A549 (cell line): ENCODE results near the gene ARHGAP25.

Experiments used
- CTCF ChIP-seq: fragments of >200 bp; sonication (Bioruptor Twin); formaldehyde crosslinking; IDR thresholded peaks from 3 replicates; pipeline ENCODE4 v1.5.1; 2016
- EHMT2 ChIP-seq: fragments of 200-600 bp; sonication (generic); IDR thresholded peaks from 2 replicates; pipeline ENCODE4 v1.6.1; 2016; ENCODE audit warnings: antibody characterized with exemption, low read depth, mild to moderate bottlenecking, moderate library complexity
- EP300 ChIP-seq, 2 experiments: fragments of >200 bp; sonication (Bioruptor Twin); formaldehyde crosslinking; IDR thresholded peaks; 2 replicates in 1 of 2; 3 replicates in 1 of 2; pipeline ENCODE4 v1.6.1; 2016 to 2017
- HOXA7 ChIP-seq: fragments of 250-450 bp; sonication (Bioruptor Pico); IDR thresholded peaks from 2 replicates; pipeline ENCODE4 v1.5.0; 2020; ENCODE audit warnings: mild to moderate bottlenecking, moderate library complexity
- MYC ChIP-seq: IDR thresholded peaks from 2 replicates; pipeline ENCODE4 v1.6.1; 2012; ENCODE audit warnings: mild to moderate bottlenecking, inconsistent platforms, low read length, improper control_type of control experiment, borderline replicate concordance
- NFE2L2 ChIP-seq: fragments of 150-350 bp; conservative IDR thresholded peaks from 2 replicates; pipeline ENCODE4 v1.6.1; 2014; ENCODE audit warnings: low read length
- PBX3 ChIP-seq: IDR thresholded peaks from 2 replicates; pipeline ENCODE4 v1.6.1; 2012
- POLR2A ChIP-seq: IDR thresholded peaks from 2 replicates; pipeline ENCODE4 v1.6.1; 2012; ENCODE audit warnings: mild to moderate bottlenecking, low read length
- RAD21 ChIP-seq, 2 experiments: fragments of >200 bp in 1 of 2; sonication (Bioruptor Twin) in 1 of 2; formaldehyde crosslinking in 1 of 2; IDR thresholded peaks in 1 of 2; conservative IDR thresholded peaks in 1 of 2; 2 replicates in 1 of 2; 3 replicates in 1 of 2; pipeline ENCODE4 v1.6.1; 2012 to 2018; ENCODE audit warnings: inconsistent platforms in 1 of 2
- RARB ChIP-seq: fragments of 250-450 bp; sonication (Bioruptor Pico); IDR thresholded peaks from 2 replicates; pipeline ENCODE4 v1.8.0; 2021; ENCODE audit warnings: mild to moderate bottlenecking, moderate library complexity
- RCOR1 ChIP-seq: fragments of 150-350 bp; IDR thresholded peaks from 2 replicates; pipeline ENCODE4 v1.6.1; 2014; ENCODE audit warnings: antibody characterized with exemption, low read length, low read depth
- REST ChIP-seq: fragments of 200-600 bp; sonication (generic); IDR thresholded peaks from 2 replicates; pipeline ENCODE4 v1.6.1; 2016; ENCODE audit warnings: antibody characterized with exemption, mild to moderate bottlenecking, moderate library complexity
- SMC3 ChIP-seq: fragments of >200 bp; sonication (Bioruptor Twin); formaldehyde crosslinking; IDR thresholded peaks from 3 replicates; pipeline ENCODE4 v1.6.1; 2018; ENCODE audit warnings: inconsistent platforms
- TF ChIP-seq, protein P1 (sequence below): fragments of 250-450 bp; sonication (Bioruptor Pico); IDR thresholded peaks from 2 replicates; pipeline ENCODE4 v1.5.0; 2021; ENCODE audit warnings: mild to moderate bottlenecking, moderate library complexity, borderline replicate concordance

DNA sequence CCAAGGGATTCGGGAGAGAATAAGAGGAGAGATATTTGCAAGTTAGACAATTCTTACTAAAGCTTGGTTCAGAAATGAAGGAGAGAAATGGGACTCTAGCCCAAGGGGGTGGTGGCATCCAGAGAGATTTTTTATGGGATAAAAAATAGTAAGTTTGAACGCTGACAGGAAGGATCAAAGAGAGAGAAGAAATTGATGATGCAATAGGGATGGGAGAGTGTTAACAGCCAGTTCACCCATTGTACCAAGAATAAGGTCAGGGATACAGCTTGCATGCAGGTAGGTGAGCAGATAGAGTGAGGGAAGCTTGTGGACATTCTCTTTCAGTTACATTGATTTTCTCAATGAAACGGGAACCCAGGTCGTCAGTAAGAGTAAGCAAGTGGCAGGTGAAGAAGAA lies 1.2 kb upstream of the ARHGAP25 start:
- TF ChIP-seq REST, result no peak
- no peak for TF ChIP-seq PBX3
- no peak for TF ChIP-seq RCOR1
- TF ChIP-seq, protein P1, sequence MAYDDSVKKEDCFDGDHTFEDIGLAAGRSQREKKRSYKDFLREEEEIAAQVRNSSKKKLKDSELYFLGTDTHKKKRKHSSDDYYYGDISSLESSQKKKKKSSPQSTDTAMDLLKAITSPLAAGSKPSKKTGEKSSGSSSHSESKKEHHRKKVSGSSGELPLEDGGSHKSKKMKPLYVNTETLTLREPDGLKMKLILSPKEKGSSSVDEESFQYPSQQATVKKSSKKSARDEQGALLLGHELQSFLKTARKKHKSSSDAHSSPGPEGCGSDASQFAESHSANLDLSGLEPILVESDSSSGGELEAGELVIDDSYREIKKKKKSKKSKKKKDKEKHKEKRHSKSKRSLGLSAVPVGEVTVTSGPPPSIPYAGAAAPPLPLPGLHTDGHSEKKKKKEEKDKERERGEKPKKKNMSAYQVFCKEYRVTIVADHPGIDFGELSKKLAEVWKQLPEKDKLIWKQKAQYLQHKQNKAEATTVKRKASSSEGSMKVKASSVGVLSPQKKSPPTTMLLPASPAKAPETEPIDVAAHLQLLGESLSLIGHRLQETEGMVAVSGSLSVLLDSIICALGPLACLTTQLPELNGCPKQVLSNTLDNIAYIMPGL (CRISPR knock-in tag), result no peak
- TF ChIP-seq HOXA7 (CRISPR knock-in tag), result no peak
- no peak for TF ChIP-seq MYC
- no peak for TF ChIP-seq CTCF
- TF ChIP-seq RAD21 (conservative IDR thresholded peaks at IDR 0.05 in 1 of 2, IDR thresholded peaks at IDR 0.05 in 1 of 2), result no peak
- TF ChIP-seq SMC3, result no peak
- TF ChIP-seq NFE2L2, result no peak
- TF ChIP-seq RARB (CRISPR knock-in tag), result no peak
- TF ChIP-seq EHMT2, result no peak
- TF ChIP-seq POLR2A, result no peak
- no peak for TF ChIP-seq EP300 (IDR thresholded peaks at IDR 0.05)
